HuH-7.5 (cell line): ENCODE data around the gene ELOA.
"Not testable (repeated sequence)": the region's sequence is repeated elsewhere in the genome, so short reads cannot be mapped to it uniquely, and the experiment has no call there.

Experiments
- DNase-seq: peaks from one replicate; pipeline ENCODE4 v3.0.0; 2011; ENCODE audit warnings: low spot score

Gene ELOA

GRCh38 chr1:23743287-23744152 is at the start of gene ELOA:
ELOA (plus strand) TSS chr1:23743471; CDS start chr1:23743504, 33 bp downstream.
- DNase-seq, result peak; percentile 78

GRCh38 chr1:23693599-23693998 is 49.7 kb upstream of the ELOA start:
- no peak for DNase-seq

GRCh38 chr1:23694371-23694770 is 48.9 kb upstream of the ELOA start:
- DNase-seq, result no peak

GRCh38 chr1:23695667-23696066 is 47.6 kb upstream of the ELOA start:
- no peak for DNase-seq

GRCh38 chr1:23696335-23696989 is 46.8 kb upstream of the ELOA start:
- no peak for DNase-seq

GRCh38 chr1:23698466-23698865 is 44.8 kb upstream of the ELOA start:
- no peak for DNase-seq

GRCh38 chr1:23699280-23700179 is 43.7 kb upstream of the ELOA start:
- DNase-seq, result no peak

GRCh38 chr1:23701310-23701709 is 42.0 kb upstream of the ELOA start:
- no peak for DNase-seq

- no peak for DNase-seq
Measured at GRCh38 chr1:23701996-23702395, 41.3 kb upstream of the ELOA start.

- DNase-seq, result no peak
Measured at GRCh38 chr1:23704834-23705495, 38.3 kb upstream of the ELOA start.

GRCh38 chr1:23709229-23709628 is 34.0 kb upstream of the ELOA start:
- DNase-seq, result no peak

GRCh38 chr1:23718482-23718881 is 24.8 kb upstream of the ELOA start:
- peak; percentile 46 for DNase-seq

GRCh38 chr1:23719162-23719820 is 24.0 kb upstream of the ELOA start:
- no peak for DNase-seq

GRCh38 chr1:23720256-23720995 is 22.8 kb upstream of the ELOA start:
- no peak for DNase-seq

GRCh38 chr1:23722652-23723051 is 20.6 kb upstream of the ELOA start:
- no peak for DNase-seq

- no peak for DNase-seq
Measured at GRCh38 chr1:23726686-23727085, 16.6 kb upstream of the ELOA start.

- peak; percentile 39 for DNase-seq
Measured at GRCh38 chr1:23727362-23727811, 15.9 kb upstream of the ELOA start.

GRCh38 chr1:23732363-23733224 is 10.7 kb upstream of the ELOA start:
- no peak for DNase-seq

- DNase-seq, result not testable (repeated sequence)
Measured at GRCh38 chr1:23733281-23733680, 10.0 kb upstream of the ELOA start.
